ENCODE data around the gene FAM83G.

Gene FAM83G

GRCh38 chr17:19006698-19007097 is 2.1 kb upstream of the FAM83G start:
- DNase-seq: no peak

GRCh38 chr17:19005789-19006430 is 1.3 kb upstream of the FAM83G start:
- DNase-seq: no peak

DNA sequence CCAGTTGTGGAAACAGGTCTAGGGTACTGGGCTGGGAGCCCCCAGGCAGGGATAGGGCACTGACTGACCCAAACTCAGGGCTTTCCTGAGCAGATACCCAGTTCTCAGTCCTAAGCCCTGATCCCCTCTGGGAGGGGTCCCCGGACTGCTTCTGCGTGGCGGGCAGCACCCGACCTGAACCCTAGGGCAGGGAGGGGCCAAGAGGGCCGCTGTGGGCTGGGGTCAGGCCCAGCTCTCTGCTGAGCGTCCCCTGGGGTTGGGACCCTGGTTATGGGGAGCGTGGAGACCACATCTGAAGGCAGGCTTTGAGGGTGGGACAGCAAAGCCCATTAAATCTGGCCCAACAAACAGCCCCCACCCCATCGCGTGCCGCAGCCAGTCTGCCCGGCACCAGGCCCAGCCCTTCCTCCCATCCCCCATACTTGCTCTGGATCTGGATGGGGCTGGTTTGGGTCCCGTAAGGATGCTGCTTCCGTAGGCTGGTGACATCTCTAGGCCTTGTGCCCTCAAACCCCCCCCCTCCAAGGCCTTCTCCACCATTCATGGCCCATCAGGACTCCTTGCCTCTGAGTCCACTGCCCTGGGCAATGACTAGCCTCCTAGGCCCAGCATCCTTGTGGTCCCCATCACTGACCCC is 691 bp upstream of the FAM83G start:
- DNase-seq: no peak

DNA sequence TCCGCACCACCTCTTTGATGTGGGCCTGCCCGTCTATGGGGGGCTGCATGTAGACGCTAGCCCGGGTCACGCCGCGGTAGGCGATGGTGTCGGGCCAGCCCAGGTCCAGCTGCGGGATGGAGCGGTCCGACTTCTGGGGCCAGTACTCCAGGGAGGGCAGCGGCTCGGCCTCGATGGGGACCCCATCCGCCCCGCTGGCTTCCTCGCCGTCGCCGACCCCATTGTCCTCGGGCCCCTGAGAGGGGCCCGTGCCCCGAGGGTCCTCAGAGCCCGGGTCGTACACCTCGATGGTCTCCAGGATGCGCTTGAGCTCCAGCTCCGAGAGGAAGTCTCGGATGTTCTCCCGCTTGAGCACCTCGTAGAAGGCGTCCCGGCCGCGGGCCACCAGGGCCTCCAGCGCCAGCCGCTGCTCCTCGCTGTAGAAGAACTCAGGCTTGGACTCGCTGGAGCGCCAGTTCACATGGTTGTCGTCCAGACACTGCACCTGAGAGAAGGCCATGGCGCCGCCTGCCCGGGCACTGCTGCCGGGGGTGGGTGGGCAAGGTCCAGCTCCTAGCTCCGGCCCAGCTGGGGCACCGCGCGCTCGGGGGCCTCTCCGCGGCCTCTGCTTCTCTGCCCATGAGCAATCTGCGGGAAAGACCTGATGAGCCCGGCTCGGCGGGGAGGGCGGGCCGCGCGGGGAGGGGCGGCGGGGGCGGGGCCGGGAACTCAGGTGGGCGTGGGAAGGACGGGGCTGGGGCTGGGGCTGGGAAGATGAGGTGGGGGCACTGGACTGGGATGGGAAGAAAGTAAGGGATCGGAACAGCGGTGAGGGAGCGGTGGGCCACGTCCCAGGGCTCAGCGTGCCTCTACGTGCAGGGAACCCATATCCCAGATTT is 782 bp downstream of the FAM83G start:
- DNase-seq: no peak

GRCh38 chr17:19002805-19003542 is 1.6 kb downstream of the FAM83G start:
- no peak for DNase-seq

DNA sequence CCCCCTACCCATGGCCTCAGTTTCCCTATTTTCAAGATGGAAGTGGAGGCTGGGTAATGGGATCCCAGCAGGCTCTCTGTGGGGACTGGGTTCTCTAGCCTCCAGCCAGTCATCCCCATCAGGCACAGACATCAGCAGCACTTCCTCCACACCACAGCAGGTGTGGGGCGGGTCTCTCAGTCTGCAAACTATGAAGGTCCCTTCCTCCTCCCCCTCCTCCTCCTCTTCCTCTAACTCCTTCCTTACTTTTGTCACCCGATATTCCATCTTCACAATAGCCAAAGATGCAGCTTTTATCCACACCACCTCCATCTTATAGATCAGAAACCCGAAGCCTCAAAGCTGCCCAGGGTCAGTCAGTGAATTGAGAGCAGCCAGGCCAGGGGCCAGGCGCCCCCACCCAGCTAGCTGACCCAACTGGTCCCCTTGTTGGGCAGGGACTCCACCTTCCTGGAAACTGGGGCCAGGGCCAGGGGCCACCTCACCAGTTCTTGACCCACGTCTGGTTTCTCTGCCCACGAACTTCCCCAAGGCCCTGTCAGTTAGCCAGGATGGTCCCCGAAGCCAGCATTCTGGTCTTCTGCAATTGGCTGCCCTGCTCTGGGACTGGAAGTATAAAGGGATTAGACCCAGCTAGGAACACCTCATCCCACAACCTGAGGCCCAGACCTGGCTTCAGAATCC is 2.5 kb downstream of the FAM83G start:
- no peak for DNase-seq

DNA sequence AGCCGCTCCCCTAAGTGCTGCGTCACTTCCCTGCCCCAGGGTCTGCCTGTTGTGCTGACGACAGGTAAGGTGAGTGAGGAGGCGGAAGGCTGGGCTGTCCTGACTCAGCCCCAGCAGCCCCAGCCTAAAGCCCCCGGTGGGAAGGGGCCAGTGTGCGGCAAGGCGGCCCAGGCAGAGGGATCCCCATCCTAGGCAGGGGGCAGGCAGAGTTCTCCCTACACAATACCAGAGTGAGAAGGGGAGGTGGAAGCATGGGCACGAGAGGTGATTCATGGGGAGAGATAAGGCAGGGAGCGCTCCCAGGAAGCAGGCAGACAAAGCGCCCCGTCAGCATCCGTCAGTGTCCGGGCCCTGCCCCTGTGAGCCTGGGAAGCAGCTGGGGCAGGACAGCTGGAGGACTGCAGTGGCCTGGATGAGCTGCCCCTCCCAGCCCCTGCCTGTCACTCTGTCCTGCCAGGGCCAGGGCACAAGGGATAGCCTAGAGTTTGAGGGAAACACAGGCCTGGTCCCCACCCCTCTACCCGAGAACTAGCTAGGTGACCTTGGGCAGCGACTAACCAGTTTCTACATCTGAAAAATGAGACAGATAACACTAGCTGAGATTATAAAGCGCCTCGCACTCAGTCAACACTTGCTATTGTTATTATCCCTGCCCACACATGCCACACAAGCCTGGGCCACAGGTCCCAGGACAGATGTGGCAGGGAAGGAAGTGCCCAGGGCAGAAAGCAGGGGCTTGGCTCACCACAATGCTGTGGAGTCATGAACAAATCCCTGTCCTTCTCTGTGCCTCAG is 3.8 kb downstream of the FAM83G start:
- no peak for DNase-seq

GRCh38 chr17:18999911-19000310 is 4.7 kb downstream of the FAM83G start:
- DNase-seq: no peak

GRCh38 chr17:18999394-18999793 is 5.2 kb downstream of the FAM83G start:
- no peak for DNase-seq

- DNase-seq: no peak
These were observed 6.8 kb downstream of the FAM83G start for GRCh38 chr17:18997650-18998196.

DNA sequence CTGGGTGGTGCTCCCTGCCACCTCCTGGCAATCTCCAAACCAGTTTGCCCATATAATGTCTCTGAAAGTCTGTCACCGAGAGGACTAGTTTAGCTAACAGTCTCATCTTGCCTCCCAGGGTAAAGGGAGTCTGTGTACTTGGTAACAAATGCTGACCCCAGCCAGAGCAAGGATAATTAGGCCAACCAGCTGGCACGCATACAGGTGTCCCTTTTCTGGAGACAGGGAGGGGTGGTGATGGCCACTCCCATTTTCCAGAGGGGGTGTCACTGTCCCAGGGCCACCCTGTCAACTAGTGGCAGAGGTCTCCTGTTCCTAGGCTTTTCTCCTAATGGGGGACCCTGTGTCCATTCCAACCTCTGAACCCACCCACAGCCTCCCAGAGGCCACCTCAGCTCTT is 8.1 kb downstream of the FAM83G start:
- no peak for DNase-seq

- DNase-seq: no peak
These were observed 9.3 kb downstream of the FAM83G start for GRCh38 chr17:18995220-18995619.

DNA sequence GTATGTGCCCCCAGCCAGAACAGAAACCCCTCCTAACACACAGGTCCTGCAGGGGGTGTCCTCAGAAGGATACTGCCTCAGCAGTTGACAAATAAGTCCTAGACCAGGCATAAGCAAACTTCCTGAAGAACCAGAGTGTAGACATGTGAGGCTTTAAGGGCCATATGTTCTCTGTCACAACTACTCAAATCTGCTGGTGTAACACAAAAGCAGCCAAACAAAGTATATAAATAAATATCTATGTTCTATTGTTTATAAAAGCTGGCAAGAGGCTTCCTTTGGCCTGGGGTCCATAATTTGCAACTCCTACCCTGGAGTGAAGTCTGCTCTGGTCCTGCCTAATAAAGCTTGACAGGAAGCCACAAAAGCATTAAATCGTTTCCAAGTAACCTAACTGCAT is 9.9 kb downstream of the FAM83G start:
- no peak for DNase-seq

DNA sequence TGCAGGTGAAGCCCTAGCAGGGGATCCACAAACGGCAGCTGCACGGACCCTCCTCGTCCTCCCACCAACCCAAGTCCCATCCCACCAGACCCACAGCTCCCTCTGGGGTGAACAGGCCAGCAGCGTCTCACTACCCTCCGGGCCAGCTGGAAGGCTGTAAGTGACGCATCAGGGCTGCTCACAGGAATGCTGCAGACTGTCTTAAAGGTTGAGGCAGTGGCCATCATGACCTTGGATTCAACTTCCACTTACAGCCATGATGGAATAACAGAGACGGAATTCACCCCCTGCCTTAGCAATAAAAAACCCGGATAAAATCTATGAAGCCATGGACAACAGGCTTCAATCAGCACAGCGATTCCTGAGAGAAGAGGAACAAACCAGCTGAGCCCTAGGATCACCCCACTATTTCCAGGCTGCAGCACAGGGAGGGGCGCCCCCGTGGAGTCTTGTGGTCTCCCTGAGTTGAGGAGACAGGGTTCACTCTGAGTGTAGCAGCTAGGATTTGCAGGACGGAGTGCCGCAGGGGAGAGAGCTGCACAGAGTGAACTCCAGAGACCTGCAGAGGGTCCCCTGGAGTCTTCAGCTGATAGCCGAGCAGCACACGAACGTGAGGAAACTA is 10.5 kb downstream of the FAM83G start:
- DNase-seq: no peak

- no peak for DNase-seq
These were observed 12.0 kb downstream of the FAM83G start for GRCh38 chr17:18992454-18993130.

GRCh38 chr17:18991531-18992315 is 12.8 kb downstream of the FAM83G start:
- no peak for DNase-seq

DNA sequence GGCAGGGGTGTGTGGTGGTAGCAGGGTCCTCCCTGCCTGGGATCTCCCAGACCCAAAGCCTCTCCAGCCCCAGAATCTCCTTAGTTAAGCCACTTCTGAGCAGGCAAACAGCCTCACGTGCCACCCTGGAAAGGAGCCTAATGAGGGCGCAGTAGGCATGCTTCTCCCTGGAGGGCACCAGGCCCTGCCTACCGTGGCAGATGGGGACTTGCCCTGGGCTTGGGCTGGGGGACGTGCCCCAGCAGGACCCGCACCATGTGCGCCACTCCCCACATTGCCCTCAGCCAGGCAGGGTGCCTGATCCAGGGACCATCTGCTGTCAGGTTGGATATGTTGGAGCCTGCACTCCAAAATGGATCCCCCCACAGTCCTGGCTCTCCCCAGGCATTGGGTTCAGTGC is 14.2 kb downstream of the FAM83G start:
- DNase-seq: no peak

DNA sequence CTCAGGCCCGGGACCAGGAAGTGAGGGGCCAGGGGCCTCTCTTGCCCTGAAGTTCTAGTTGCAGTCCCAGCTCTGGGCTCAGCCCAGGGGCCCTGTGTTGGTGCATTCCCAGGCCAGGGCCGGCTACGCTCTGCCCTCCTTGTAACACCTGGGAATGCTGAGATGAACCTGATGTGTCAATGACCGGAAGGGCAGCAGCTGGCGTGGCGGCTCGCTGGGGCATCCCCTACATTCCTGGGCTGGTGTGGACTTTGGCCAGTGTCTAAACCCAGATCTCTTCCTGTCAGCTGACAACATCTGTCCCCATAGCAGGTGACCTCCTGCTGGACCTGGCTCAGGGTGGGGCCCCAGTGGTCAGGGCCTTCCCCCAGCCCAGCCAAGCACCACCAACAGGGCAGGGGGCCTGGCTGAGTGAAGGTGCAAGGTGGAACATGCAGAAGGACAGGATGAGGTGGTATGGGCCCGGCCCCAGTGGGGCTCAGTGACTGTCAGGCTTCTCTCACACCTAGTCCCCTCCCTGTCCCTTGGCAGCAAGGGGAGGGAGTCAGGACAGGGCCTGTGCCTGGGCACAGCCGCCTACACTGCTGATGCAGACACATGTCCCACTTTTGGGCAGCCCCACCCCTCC is 15.9 kb downstream of the FAM83G start:
- DNase-seq: no peak

Measured in NCI-H1092 (cell line).